ENCODE data around the gene COL5A3.

DNA sequence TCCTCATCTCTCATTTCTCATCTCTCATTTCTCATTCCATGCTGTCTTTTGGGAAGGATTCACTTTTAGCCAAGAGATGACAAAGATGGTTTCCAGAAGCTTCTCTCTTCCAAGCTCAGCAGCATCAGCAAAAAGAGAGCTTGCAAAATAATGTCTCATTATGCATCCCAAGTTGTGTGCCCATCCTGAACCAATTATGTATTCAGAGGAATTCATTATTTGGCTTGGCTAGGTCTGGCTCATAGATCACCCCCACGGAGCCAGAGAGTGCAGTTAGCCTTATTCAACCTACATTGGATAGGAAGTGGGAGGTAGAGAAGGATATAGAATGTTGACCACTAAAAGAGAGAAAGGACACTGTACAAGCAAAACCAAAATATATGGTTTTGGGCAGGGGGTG is 68.6 kb downstream of the COL5A3 start:
- TF ChIP-seq POLR2A (IDR thresholded peaks at IDR 0.05; ENCODE audit: low read length): no peak
- TF ChIP-seq GATA1 (IDR thresholded peaks at IDR 0.05; ENCODE audit: low read depth, low read length): no peak

Measured in erythroblast (primary cell).